DOHH2 (cell line): ENCODE results near the gene MED29.

ENCODE experiments used
- CTCF ChIP-seq: fragments of 200-600 bp; sonication (generic); IDR thresholded peaks from one replicate; pipeline ENCODE4 v1.5.1; 2014; ENCODE audit warnings: antibody characterized with exemption, mild to moderate bottlenecking, low read depth, low read length; ENCODE audit not compliant: poor library complexity, severe bottlenecking
- EZH2phosphoT487 ChIP-seq: fragments of 200-600 bp; sonication (generic); IDR thresholded peaks from 2 replicates; pipeline ENCODE4 v1.6.1; 2017; ENCODE audit warnings: borderline replicate concordance, mild to moderate bottlenecking, antibody characterized with exemption, low read length, moderate library complexity, mixed read lengths

DNA sequence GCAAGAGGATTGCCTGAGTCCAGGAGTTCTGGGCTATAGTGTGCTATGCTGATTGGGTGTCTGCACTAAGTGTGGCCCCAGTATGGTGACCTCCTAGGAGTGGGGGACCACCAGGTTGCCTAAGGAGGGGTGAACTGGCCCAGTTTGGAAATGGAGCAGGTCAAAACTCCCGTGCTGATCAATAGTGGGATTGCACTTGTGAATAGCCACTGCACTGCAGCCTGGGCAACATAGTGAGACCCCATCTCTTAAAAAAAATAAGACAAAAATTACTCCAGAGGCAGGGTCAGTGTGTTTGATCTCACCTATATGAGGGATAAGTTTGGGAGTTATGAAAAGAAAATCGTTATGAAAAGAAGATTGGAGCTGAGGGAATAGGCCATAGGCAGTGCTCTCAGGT lies 22.0 kb upstream of the MED29 start:
- TF ChIP-seq CTCF (no peak), EZH2phosphoT487 (no peak)
